GM21526 (cell line): ENCODE data around the gene AP2B1.
A peak's percentile ranks its signal among the peaks of the same experiment; 100 is the strongest.
"Not testable (repeated sequence)": the region's sequence is repeated elsewhere in the genome, so short reads cannot be mapped to it uniquely, and the experiment has no call there.

Experiments used
- ATAC-seq: cut with Tn5 transposase; IDR thresholded peaks from one replicate; pipeline ENCODE4 v1.9.1; 2021; ENCODE audit warnings: moderate library complexity; ENCODE audit not compliant: unreplicated experiment, low FRiP score

AP2B1 gene

DNA sequence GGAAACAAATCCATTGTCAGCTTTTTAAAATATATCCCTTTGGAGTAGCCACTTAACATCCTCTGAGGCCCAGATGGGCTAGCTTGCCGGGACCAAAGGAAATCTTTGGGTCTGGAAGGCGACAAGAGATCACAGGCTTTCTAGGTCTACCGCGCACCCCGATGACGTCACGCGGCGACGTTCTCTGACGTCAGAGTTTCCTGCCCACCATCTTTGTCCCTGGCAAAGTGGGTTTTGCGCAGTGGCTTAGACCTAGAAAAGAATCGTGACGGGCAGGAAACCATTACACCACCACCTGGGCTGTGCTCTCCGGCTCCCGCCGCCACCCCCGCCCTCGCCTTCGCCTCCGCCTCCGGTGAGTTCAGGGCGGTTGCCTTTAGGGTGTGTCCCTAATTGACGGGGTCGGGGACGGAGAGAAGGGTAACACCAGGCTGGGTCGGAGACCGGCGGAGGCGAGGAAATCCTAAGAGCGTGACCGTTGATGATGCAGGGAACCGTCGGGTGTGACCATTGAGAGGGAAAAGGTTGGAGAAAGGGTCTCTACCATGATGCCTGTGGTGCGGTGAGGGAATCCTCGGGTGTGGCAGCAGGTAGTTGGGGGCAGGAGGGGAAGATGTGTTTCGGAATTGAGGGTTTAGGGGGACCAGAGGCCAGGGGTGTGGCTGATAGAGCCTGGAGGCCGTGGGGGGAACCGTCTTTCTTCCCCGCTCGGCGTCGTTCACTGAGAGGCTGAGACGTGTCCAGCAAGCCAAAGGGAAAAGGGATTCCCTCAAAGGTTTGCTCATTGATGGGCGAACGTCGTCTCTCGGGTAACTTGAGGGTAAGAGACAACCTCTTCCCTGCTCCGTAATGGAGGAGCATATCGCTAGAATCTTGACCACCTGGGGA lies at the start of gene AP2B1:
Gene AP2B1, plus strand, starts transcription at position 249 of the 888 bp plus-strand sequence. CDS start 6,709 bp downstream, outside the sequence.
- ATAC-seq, result peak; percentile 81

DNA sequence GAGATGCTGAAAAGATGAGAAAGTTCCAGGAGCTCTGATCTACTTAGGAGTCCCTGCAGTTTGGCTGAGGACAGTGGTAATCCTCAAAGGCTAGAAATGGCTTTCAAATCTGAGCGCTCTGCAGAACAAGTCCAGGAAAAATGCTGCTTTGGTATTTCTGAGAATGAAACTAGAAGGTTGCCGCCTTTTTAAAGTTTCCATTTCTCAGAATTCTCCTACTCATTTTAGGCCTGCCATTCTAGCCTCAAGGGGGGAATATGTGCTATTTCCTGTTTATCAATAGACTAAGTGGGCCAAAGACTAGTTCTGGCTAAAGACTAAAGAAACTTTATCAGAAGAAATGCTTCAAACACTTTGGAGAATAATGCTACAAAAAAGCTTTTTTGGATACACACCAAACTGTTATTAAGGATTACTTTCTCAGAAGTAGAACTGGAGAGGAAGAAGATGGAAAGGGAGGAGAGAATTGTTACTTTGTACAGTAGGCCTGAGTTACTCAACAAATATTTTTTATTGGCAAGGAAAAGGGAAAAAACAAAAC lies 49.5 kb upstream of the AP2B1 start, which contains the start of gene SLFN12L:
Gene SLFN12L, minus strand, starts transcription at position 78 of the 541 bp plus-strand sequence. CDS start 15,314 bp downstream, outside the sequence.
- ATAC-seq, result no peak

- ATAC-seq, result no peak
Measured at GRCh38 chr17:35539659-35540026, 47.5 kb upstream of the AP2B1 start.

DNA sequence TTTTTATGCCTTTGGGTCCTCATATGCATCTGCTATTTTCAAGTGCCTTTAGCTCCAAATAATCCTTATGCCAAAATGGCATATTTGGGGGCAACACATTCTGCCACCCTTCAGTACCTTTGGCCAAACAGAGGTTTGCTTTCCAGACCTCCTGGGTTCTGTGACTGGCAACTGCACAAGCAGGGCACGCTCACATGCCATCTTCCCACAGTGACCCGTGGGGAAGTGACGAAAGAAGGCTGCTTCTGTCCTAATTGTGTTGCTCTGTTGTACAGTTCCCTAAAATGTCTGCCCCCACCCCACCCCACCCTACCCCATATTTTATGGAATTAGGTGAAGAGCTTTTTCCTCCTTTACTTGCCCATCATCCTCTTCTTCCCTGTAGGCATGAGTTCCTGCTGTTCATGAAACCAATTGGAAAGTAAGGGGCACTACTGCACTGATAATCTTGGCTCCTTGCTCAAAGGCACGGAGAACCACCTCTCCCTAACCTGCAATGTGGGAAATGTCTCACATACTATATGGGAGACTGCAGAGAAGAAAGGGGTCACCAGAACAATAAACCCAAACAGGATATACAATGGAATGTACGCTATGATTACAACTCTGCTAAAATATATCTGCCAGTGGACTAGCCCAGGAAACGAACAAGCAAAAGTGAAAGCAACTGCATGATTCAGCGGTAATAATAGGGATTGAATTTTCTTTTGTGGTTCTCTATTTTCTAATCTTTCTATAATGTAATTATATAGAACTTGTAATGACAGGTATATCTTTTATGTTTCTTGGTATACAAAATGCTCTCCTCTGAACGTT lies 46.3 kb upstream of the AP2B1 start:
- no peak for ATAC-seq

DNA sequence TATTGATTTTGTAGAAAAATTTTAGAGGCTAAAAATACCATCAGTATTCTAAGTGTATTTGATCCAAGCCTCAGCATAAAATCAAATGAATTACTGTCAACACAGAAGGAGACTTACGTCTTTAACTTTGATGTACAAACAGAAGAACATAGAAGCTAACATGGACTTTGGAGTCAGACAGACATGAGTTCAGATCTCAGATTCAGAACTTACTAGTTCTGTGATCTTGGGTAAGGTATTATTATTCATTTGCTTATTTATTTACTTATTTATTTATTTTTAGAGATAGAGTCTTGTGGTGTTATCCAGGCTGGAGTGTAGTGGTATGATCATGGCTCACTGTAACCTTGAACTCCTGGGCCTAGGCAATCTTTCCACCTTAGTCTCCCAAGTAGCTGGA lies 45.7 kb upstream of the AP2B1 start:
- no peak for ATAC-seq

- no peak for ATAC-seq
Measured at GRCh38 chr17:35542990-35543389, 44.1 kb upstream of the AP2B1 start.

- no peak for ATAC-seq
Measured at GRCh38 chr17:35543856-35544255, 43.3 kb upstream of the AP2B1 start.

DNA sequence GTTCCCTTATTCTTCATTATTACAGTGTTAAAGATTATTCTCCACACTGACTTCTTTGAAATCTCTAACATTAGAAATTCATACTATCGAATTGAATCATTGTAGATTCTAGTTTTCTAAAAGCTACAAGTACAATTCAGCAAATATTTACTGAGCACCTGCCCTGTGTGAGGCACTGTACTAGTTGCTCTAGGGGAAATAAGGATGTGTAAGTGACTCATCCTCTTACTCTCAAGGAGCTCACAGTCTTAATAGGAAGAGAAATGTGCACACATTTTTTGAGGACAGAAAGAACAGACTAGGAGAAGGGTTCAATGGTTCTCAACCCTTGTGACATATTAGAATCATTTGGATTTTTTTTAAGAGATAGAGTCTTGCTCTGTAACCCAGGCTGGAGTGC lies 42.0 kb upstream of the AP2B1 start:
- ATAC-seq, result no peak

DNA sequence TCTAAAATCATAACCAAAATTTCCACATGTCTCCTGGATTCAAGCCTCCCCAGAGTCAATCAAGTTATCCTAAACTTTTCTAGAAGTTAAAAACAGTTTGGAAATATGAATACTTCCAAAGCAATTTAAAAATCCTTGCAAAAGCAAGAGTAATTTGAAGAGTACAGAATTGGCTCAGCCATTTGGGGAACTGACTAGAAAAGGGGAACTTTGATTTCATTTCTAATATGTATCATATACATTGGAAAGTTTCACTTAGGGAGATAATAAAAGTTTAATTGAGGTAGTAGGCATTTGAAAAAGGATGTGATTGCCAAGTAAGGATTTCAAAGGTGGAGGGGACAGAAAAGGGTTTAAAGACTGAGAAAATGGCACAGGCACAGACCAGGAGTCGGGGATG lies 40.6 kb upstream of the AP2B1 start:
- no peak for ATAC-seq

DNA sequence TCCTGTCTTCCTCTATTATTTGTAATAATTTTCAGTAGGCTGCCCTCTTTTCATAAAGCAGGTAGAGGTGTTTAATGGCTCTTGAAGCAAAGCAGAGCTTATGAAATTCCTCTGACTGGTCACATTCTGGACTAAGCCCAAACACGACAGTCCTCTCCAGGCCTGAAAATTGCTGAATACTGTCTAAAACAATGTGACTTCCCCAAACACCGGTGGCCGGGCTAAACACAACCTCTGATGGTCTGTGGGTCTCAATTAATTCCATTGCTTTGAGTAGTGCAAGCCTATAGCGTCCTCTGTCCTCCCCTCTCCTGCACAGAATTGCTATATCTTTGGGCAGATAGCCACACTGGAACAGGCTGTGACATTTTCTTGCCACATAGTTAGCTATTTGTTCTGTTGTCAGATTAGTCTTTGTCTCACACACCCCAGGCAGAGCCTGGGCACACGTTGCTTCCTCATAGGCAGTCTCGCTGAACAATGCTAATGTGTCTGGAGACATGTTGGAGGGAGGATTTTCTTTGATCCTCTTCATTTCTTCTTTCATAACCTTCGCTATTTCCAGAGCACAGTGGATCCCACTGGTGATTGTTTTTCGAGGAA lies 38.8 kb upstream of the AP2B1 start:
- no peak for ATAC-seq

DNA sequence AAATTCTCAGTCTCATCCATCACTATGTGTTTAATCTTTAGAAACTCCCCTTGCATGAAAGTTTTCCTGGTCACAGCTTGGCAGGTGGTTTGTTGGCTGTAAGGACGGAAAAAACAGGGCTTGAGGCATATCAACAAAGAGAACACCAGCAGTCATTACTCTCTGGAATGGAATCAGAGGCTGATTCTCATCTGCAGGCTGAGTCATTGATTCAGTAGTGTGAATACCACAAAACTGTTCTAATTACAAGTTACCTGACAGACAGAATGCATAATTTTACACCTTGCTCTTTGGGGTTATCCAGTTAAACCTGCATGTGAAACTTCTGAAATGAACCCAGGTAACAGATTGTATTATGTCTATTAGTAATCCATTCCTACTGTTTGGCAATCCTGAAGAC lies 38.1 kb upstream of the AP2B1 start:
- ATAC-seq, result no peak

GRCh38 chr17:35553310-35553709 lies 33.8 kb upstream of the AP2B1 start:
- no peak for ATAC-seq

GRCh38 chr17:35554668-35555067 lies 32.5 kb upstream of the AP2B1 start:
- ATAC-seq, result no peak

GRCh38 chr17:35555691-35556090 lies 31.4 kb upstream of the AP2B1 start:
- ATAC-seq, result no peak

- no peak for ATAC-seq
Measured at GRCh38 chr17:35557353-35557752, 29.8 kb upstream of the AP2B1 start.

GRCh38 chr17:35559495-35560210 lies 27.5 kb upstream of the AP2B1 start:
- no peak for ATAC-seq

DNA sequence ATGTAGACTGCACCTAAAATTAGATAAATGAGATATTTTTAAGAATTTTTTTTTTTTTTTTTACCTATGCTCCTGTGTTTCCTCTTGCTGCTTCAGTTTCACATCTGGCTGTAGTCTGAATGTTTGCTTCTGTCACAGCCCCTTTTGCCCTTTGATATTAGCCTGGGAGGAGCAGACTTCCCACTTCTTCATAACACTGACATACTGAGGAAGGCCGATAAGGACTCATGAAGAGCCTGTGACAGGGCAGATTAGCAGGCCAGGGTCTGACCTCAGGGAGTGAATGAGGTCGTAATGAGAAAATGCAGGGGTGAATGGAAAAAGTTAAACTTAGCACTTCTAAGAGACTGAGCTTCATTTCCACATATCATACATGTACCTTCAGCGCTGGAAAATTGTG lies 26.4 kb upstream of the AP2B1 start, which contains the start of gene SLFN14:
Gene SLFN14, minus strand, starts transcription at position 117 of the 400 bp plus-strand sequence. CDS start 2,757 bp downstream, outside the sequence.
- no peak for ATAC-seq

GRCh38 chr17:35563181-35563580 lies 23.9 kb upstream of the AP2B1 start:
- not testable (repeated sequence) for ATAC-seq

DNA sequence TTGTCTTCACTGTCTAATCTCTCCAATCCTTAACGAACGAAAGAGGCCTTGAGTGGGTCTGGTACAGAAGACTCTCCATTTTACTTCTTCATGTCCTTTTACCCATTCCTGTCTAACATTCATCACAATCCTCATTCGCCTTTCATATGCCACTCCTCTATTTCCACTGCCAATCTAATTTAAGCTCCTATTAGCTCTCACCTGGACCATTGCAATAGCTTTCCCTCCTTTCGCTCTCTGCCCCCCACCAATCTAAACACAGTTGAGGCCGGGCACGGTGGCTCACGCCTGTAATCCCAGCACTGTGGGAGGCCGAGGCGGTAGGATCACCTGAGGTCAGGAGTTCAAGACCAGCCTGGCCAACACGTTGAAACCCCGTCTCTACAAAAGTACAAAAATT lies 20.2 kb upstream of the AP2B1 start:
- ATAC-seq, result no peak

- ATAC-seq, result no peak
Measured at GRCh38 chr17:35568561-35568960, 18.6 kb upstream of the AP2B1 start.
